Omental fat pad (tissue), 4 donors: Measurements from ENCODE around the gene PLEKHG4B. TPM values are rescaled to one million over a fixed set of nuclear protein-coding genes. Genes with fewer than 3 reads are reported as not detected.
"Not testable (repeated sequence)": the region's sequence is repeated elsewhere in the genome, so short reads cannot be mapped to it uniquely, and the experiment has no call there.

Experiments
- ATAC-seq: fragments of 150-250 bp; one replicate; pipeline ENCODE4 v1.9.1; 2016; ENCODE audit warnings: mild to moderate bottlenecking, moderate library complexity; ENCODE audit not compliant: low FRiP score
- DNase-seq: peaks from one replicate; pipeline ENCODE4 v3.0.0-alpha.2; 2019; ENCODE audit warnings: low spot score
- total RNA-seq, 4 donors: library from RNA; depleted of rRNA; stranded (reverse); fragments of >200 nt; gene quantifications; one replicate each; pipeline ENCODE4 v1.1.0, GENCODE V29; 2016
- TF ChIP-seq, protein P1 (sequence below), 3 donors: fragments of 450-650 bp; IDR thresholded peaks; one replicate each; pipeline ENCODE4 v1.5.1; 2016 to 2017; ENCODE audit warnings: antibody characterized with exemption in 3 of 3, mild to moderate bottlenecking in 3 of 3, moderate library complexity in 2 of 3

Gene PLEKHG4B
- total RNA-seq, 4 donors from 2014 or later: 0.44 to 0.65 (median 0.60) TPM; not detected in 1

GRCh38 chr5:51500-51823 is 40.5 kb upstream of the PLEKHG4B start:
- TF ChIP-seq, protein P1, sequence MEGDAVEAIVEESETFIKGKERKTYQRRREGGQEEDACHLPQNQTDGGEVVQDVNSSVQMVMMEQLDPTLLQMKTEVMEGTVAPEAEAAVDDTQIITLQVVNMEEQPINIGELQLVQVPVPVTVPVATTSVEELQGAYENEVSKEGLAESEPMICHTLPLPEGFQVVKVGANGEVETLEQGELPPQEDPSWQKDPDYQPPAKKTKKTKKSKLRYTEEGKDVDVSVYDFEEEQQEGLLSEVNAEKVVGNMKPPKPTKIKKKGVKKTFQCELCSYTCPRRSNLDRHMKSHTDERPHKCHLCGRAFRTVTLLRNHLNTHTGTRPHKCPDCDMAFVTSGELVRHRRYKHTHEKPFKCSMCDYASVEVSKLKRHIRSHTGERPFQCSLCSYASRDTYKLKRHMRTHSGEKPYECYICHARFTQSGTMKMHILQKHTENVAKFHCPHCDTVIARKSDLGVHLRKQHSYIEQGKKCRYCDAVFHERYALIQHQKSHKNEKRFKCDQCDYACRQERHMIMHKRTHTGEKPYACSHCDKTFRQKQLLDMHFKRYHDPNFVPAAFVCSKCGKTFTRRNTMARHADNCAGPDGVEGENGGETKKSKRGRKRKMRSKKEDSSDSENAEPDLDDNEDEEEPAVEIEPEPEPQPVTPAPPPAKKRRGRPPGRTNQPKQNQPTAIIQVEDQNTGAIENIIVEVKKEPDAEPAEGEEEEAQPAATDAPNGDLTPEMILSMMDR (IDR thresholded peaks at IDR 0.05): no peak
- DNase-seq (no peak), ATAC-seq (no peak)

GRCh38 chr5:53381-54174 is 38.4 kb upstream of the PLEKHG4B start:
- DNase-seq (no peak), ATAC-seq (peak; percentile 82)
- TF ChIP-seq, protein P1 (IDR thresholded peaks at IDR 0.05): no peak

- TF ChIP-seq, protein P1 (IDR thresholded peaks at IDR 0.05): no peak
- peak; percentile 12 for ATAC-seq
- DNase-seq: no peak
Measured at GRCh38 chr5:54175-54730, 37.7 kb upstream of the PLEKHG4B start.

DNA sequence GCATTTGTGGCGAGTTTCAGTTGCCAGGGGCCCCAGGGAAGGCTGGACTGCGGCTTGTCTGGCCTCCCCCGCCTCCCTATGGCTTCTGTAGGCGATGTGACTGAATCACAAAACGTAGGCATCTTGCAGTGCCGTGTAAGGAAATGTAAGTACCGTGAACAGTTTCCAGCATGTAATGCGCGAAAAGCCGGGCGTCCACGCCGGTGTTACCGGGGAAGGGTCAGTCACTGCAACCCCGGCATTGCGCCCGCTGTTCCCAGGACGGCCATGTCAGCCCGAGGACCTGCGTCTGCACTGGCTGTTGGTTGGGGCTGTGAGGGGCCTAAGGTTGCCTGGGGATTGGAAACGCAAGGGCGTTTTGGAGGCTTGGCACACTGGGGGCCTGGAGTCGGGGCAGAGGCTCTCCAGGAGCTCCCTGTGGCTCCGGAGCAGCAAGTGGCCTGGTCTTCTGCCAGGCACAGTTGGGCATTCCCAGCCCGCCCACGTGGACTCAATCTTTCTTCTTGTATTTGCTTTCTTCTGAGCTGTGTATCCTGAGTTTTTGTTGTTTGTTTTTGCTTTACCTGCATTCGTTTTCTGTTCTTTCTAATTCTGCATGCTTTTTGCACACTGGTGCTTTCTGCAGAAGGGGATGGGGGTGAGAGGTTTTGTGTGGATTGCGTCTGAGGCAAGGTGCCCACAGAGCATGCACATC is 36.9 kb upstream of the PLEKHG4B start:
- DNase-seq: no peak
- TF ChIP-seq, protein P1 (IDR thresholded peaks at IDR 0.05): no peak
- no peak for ATAC-seq

- TF ChIP-seq, protein P1 (IDR thresholded peaks at IDR 0.05): no peak
- ATAC-seq (no peak), DNase-seq (no peak)
Measured at GRCh38 chr5:56561-57290, 35.2 kb upstream of the PLEKHG4B start.

DNA sequence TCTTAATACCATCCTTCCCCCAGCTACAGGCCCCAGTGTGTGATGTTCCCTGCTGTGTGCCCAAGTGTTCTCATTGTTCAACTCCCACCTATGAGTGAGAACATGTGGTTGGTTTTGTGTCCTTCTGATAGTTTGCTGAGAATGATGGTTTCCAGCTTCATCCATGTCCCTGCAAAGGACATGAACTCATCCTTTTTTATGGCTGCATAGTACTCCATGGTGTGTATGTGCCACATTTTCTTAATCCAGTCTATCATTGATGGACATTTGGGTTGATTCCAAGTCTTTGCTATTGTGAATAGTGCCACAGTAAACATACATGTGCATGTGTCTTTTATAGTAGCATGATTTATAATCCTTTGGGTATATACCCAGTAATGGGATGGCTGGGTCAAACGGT is 31.7 kb upstream of the PLEKHG4B start:
- DNase-seq, ATAC-seq: not testable (repeated sequence)

DNA sequence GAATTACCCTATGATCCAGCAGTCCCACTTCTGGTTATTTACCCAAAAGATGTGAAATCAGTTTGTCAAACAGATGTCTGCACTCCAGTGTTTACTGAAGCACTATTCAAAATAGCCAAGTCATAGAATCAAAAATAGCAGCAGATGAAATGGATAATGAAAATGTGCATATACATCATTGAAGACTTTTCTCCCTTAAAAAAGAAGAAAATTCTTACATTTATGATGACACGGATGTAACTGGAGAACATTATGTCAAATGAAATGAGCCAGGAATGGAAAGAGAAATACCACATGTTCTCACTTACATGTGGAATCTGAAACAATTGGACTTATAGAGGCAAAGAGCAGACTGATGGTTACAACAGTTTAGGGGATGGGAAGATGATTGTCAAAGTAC is 21.5 kb upstream of the PLEKHG4B start:
- DNase-seq (no peak), ATAC-seq (no peak)
- TF ChIP-seq, protein P1 (IDR thresholded peaks at IDR 0.05): no peak

GRCh38 chr5:72316-73180 is 19.4 kb upstream of the PLEKHG4B start:
- DNase-seq, ATAC-seq: not testable (repeated sequence)

- ATAC-seq, DNase-seq: not testable (repeated sequence)
Measured at GRCh38 chr5:73181-73447, 18.9 kb upstream of the PLEKHG4B start.
